Measurements from ENCODE around the gene C20orf96.

The C20orf96 gene

DNA sequence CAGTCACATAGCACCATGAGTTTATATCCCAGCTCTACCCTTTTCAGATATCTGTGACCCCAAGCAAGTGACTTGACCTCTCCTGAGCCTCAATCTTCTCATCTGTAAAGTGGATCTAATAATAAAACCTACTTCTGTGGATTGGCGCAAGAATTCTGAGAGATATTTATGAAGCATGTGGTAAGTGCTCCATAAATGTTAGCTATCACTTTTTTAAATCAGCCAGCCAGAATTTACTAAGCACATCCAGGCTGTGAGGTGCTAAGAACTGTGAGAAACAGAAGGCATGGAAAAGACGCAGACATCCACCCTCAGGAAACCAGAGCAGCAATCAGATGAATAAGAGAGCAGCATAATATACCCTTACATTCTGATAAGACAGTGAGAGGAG, 862 bp downstream of the C20orf96 start:
- Mint-ChIP-seq H3K36me3 (ENCODE audit: low read depth) (peaks cover 46% of the 10 kb centered on the region), H3K9me3 (peaks cover 12% of the 10 kb centered on the region), H3K4me3 (no peak overlapping the region), H3K27ac (no peak overlapping the region), H3K27me3 (ENCODE audit: low read depth, poor library complexity) (no peaks in the 10 kb centered on the region), H3K4me1 (peaks cover 21% of the 10 kb centered on the region)
- TF ChIP-seq, protein P1, sequence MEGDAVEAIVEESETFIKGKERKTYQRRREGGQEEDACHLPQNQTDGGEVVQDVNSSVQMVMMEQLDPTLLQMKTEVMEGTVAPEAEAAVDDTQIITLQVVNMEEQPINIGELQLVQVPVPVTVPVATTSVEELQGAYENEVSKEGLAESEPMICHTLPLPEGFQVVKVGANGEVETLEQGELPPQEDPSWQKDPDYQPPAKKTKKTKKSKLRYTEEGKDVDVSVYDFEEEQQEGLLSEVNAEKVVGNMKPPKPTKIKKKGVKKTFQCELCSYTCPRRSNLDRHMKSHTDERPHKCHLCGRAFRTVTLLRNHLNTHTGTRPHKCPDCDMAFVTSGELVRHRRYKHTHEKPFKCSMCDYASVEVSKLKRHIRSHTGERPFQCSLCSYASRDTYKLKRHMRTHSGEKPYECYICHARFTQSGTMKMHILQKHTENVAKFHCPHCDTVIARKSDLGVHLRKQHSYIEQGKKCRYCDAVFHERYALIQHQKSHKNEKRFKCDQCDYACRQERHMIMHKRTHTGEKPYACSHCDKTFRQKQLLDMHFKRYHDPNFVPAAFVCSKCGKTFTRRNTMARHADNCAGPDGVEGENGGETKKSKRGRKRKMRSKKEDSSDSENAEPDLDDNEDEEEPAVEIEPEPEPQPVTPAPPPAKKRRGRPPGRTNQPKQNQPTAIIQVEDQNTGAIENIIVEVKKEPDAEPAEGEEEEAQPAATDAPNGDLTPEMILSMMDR (IDR thresholded peaks at IDR 0.05) = no peak
- no peak for DNase-seq

DNA sequence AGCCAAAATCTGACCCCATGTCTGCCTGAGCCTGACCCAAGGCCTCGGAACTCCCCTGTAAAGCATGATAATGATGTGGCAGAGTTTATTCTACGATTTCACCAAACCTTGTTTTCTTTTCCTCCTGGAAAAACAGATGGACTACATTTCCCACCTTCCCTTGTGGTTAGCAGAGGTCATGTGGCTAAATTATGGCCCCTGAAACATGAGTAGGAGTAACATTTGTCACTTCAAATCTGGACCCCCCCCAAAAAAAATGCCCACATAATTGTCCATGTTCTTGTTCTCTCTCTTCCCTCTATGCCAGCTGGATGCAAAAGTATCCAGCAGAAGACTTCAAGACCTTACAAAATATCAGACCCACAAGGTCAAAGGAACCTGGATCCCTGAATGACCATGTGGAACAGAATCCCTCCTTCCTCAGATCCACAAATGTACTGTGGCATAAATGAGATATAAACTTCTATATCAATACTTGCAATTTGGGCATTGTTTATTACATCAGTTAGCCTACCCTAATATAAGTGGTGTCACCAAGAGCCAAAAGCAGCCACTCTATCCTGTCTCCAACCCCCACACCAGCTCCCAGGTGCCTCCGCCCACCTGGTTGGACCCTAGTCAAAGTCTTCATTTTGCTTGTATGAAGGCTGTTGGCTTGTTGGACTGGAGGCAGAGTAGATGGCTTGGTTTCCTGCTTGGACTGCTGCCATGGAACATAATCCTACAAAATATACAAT, 1.4 kb downstream of the C20orf96 start:
- Mint-ChIP-seq H3K9me3 (peaks cover 12% of the 10 kb centered on the region), H3K4me3 (no peak overlapping the region), H3K4me1 (peaks cover 21% of the 10 kb centered on the region), H3K27ac (no peak overlapping the region), H3K36me3 (ENCODE audit: low read depth) (peaks cover 48% of the 10 kb centered on the region), H3K27me3 (ENCODE audit: low read depth, poor library complexity) (no peaks in the 10 kb centered on the region)
- DNase-seq = no peak
- TF ChIP-seq, protein P1 (IDR thresholded peaks at IDR 0.05) = no peak

DNA sequence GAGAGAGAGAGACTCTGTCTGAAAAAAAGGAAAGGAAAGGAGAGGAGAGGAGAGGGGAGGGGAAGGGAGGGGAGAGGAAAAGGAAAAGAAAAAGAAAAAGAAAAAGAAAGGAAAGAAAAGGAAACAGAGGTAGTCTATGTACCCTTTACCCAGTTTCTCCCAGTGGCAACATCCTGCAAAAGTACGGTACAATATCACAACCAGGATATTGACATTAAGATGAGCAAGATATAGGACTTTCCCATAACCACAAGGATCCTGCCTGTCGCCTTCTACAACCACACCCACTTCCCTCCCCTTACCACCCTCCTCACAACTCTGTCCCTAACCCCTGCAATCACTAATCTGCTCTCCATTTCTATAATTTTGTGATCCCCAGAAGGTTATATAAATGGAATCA, 4.0 kb downstream of the C20orf96 start:
- Mint-ChIP-seq H3K27ac (no peak overlapping the region), H3K9me3 (peaks cover 12% of the 10 kb centered on the region), H3K4me3 (no peak overlapping the region), H3K27me3 (ENCODE audit: low read depth, poor library complexity) (no peaks in the 10 kb centered on the region), H3K4me1 (peaks cover 25% of the 10 kb centered on the region), H3K36me3 (ENCODE audit: low read depth) (peaks cover 64% of the 10 kb centered on the region)
- TF ChIP-seq, protein P1 (IDR thresholded peaks at IDR 0.05) = no peak
- no peak for DNase-seq

DNA sequence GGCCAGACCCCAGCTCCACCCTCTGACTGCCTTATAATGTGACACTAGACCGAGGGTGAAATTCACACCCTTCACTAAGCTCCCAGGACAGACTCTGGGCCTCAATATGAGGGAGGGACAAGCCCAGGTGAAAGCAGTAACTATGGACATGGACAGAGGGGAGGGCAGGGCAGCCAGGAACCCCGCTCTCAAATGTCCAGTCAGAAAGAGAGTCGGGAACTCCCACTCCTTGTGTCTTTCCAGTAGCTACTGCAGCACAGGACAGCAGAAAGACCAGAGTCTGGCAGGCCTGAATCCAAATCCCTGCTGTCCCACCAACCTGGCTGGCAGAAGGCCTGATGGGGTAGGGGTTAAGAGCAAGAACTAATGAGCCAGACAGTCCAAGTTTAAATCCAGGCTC, 6.4 kb downstream of the C20orf96 start:
- Mint-ChIP-seq H3K36me3 (ENCODE audit: low read depth) (peaks cover 82% of the 10 kb centered on the region), H3K4me1 (peaks cover 19% of the 10 kb centered on the region), H3K27me3 (ENCODE audit: low read depth, poor library complexity) (no peaks in the 10 kb centered on the region), H3K4me3 (no peak overlapping the region), H3K27ac (no peak overlapping the region), H3K9me3 (peaks cover 9% of the 10 kb centered on the region)
- TF ChIP-seq, protein P1 (IDR thresholded peaks at IDR 0.05) = no peak
- DNase-seq = no peak

DNA sequence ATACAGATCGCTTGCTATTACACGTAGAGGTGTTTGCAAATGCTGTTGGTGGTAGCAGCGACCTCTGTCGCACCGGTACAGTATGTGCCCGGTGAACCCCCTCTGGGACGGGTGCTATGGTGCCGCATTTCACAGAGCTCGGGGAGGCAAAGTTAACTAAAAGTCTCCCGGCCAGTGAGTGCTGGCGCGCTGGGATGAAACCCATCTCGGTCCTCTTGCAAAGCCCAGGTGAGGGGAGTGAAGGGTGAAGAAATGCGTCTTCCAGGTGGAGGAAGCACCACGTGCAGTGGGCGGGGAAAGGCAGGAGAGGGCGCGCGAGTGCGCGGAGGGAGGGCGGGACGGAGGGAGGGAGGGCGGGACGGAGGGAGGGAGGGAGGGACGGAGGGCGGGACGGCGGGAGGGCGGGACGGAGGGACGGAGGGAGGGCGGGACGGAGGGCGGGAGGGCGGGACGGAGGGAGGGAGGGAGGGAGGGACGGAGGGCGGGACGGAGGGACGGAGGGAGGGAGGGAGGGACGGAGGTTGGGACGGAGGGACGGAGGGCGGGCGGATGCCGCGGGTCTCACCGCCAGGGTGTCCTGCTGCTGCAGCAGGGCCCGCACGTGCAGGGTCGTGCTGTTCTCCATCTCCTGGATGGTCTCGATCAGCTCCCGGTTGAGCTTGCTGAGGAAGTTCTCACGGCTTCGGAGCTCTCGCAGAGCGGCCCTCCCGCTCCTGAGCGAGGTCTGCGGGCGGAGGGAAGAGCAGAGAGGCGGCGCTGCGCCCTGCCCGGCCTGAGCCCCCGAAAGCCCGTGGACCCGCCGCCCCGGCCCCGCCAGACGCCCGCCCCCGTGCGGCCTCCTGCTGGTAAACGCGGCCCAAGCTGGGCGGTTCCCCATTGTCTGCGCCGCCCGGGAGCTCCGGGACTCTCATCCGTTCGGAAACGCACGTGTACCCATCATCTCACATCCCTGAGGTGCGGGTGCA, 11.7 kb downstream of the C20orf96 start:
- TF ChIP-seq, protein P1 (IDR thresholded peaks at IDR 0.05) = no peak
- no peaks in the 10 kb centered on the region for H3K27me3 Mint-ChIP-seq (ENCODE audit: low read depth, poor library complexity)
- H3K4me3 Mint-ChIP-seq = no peak overlapping the region
- H3K27ac Mint-ChIP-seq = no peak overlapping the region
- H3K9me3 Mint-ChIP-seq = no peaks in the 10 kb centered on the region
- peaks cover 2% of the 10 kb centered on the region for H3K4me1 Mint-ChIP-seq
- DNase-seq = no peak
- peaks cover 86% of the 10 kb centered on the region for H3K36me3 Mint-ChIP-seq (ENCODE audit: low read depth)
